G401.6 (cell line): ENCODE measurements around the gene UTP25.
"Not testable (repeated sequence)": the region's sequence is repeated elsewhere in the genome, so short reads cannot be mapped to it uniquely, and the experiment has no call there.

Source experiments
- FAIRE-seq: peaks from 2 replicates; lab custom pipeline; 2012; peaks lifted over from hg19 to GRCh38; lab: Jason Lieb, UNC

The UTP25 gene

GRCh38 chr1:209827384-209828262 is at the start of gene UTP25:
Gene UTP25, plus strand, starts transcription at chr1:209827972. Its CDS starts 92 bp downstream, at chr1:209828064.
- peak; percentile 95 for FAIRE-seq

GRCh38 chr1:209778102-209778501 is 49.7 kb upstream of the UTP25 start:
- no peak for FAIRE-seq

GRCh38 chr1:209780268-209780667 is 47.5 kb upstream of the UTP25 start:
- no peak for FAIRE-seq

GRCh38 chr1:209783386-209783785 is 44.4 kb upstream of the UTP25 start:
- no peak for FAIRE-seq

GRCh38 chr1:209784265-209785169 is 43.3 kb upstream of the UTP25 start, which contains the start of gene C1orf74:
Gene C1orf74, minus strand, starts transcription at chr1:209784559. Its CDS starts 925 bp downstream, at chr1:209783634.
- FAIRE-seq = peak; percentile 98

GRCh38 chr1:209785592-209785991 is 42.2 kb upstream of the UTP25 start:
- FAIRE-seq = no peak

- no peak for FAIRE-seq
Observed at GRCh38 chr1:209786146-209786545, 41.6 kb upstream of the UTP25 start.

GRCh38 chr1:209787551-209787950 is 40.2 kb upstream of the UTP25 start:
- FAIRE-seq = no peak

GRCh38 chr1:209789245-209789644 is 38.5 kb upstream of the UTP25 start:
- no peak for FAIRE-seq

- no peak for FAIRE-seq
Observed at GRCh38 chr1:209790286-209791193, 37.2 kb upstream of the UTP25 start.

GRCh38 chr1:209791920-209792319 is 35.9 kb upstream of the UTP25 start:
- no peak for FAIRE-seq

GRCh38 chr1:209793711-209794110 is 34.1 kb upstream of the UTP25 start:
- not testable (repeated sequence) for FAIRE-seq

- FAIRE-seq = no peak
Observed at GRCh38 chr1:209797978-209798639, 29.7 kb upstream of the UTP25 start.

GRCh38 chr1:209800984-209801834 is 26.6 kb upstream of the UTP25 start:
- FAIRE-seq = no peak

- FAIRE-seq = no peak
Observed at GRCh38 chr1:209802117-209802779, 25.5 kb upstream of the UTP25 start.

- FAIRE-seq = no peak
Observed at GRCh38 chr1:209802780-209803152, 25.0 kb upstream of the UTP25 start.

GRCh38 chr1:209803568-209803967 is 24.2 kb upstream of the UTP25 start:
- FAIRE-seq = no peak

GRCh38 chr1:209805341-209805781 is 22.4 kb upstream of the UTP25 start:
- FAIRE-seq = no peak

- FAIRE-seq = no peak
Observed at GRCh38 chr1:209805875-209806760, 21.7 kb upstream of the UTP25 start, which contains the start of gene IRF6. Gene IRF6, minus strand, starts transcription at chr1:209806142. Its CDS starts 4,729 bp downstream, at chr1:209801413.
